SK-N-SH treated with all-trans-retinoic acid at 6 μM for 48 hours (cell line): ENCODE measurements around the gene STK35.

Source experiments
- ATAC-seq: fragments of 200-7000 bp; cut with Tn5 transposase; 3 replicates; pipeline ENCODE4 v1.9.1; 2020; ENCODE audit warnings: mild to moderate bottlenecking, moderate library complexity
- BACH2 ChIP-seq: fragments of 250-450 bp; sonication (Bioruptor Pico); IDR thresholded peaks from 2 replicates; pipeline ENCODE4 v1.9.0; 2021; ENCODE audit warnings: mild to moderate bottlenecking, borderline replicate concordance
- CSRNP3 ChIP-seq: fragments of 250-450 bp; sonication (Bioruptor Pico); IDR thresholded peaks from 2 replicates; pipeline ENCODE4 v1.5.1; 2021; ENCODE audit warnings: mild to moderate bottlenecking, moderate library complexity
- GLIS3 ChIP-seq: fragments of 250-450 bp; sonication (Bioruptor Pico); IDR thresholded peaks from 2 replicates; pipeline ENCODE4 v1.5.0; 2020; ENCODE audit warnings: mild to moderate bottlenecking, moderate library complexity
- ISL1 ChIP-seq: fragments of 250-450 bp; sonication (Bioruptor Pico); IDR thresholded peaks from 2 replicates; pipeline ENCODE4 v2.1.2; 2022; ENCODE audit warnings: mild to moderate bottlenecking, moderate library complexity
- OSR1 ChIP-seq: fragments of 250-450 bp; sonication (Bioruptor Pico); IDR thresholded peaks from 2 replicates; pipeline ENCODE4 v1.8.0; 2022; ENCODE audit warnings: moderate library complexity, mild to moderate bottlenecking, inconsistent platforms
- PATZ1 ChIP-seq: fragments of 250-450 bp; sonication (Bioruptor Pico); IDR thresholded peaks from 2 replicates; pipeline ENCODE4 v1.8.0; 2020; ENCODE audit warnings: mild to moderate bottlenecking, moderate library complexity, borderline replicate concordance
- PPARA ChIP-seq: fragments of 250-450 bp; sonication (Bioruptor Pico); IDR thresholded peaks from 2 replicates; pipeline ENCODE4 v1.5.0; 2020; ENCODE audit warnings: mild to moderate bottlenecking, borderline replicate concordance
- RARB ChIP-seq: fragments of 250-450 bp; sonication (Bioruptor Pico); IDR thresholded peaks from 2 replicates; pipeline ENCODE4 v1.8.0; 2021; ENCODE audit warnings: mild to moderate bottlenecking, moderate library complexity
- TOX ChIP-seq: fragments of 250-450 bp; sonication (Bioruptor Pico); IDR thresholded peaks from 2 replicates; pipeline ENCODE4 v1.8.0; 2021; ENCODE audit warnings: mild to moderate bottlenecking, moderate library complexity, borderline replicate concordance
- TSHZ2 ChIP-seq: fragments of 250-450 bp; sonication (Bioruptor Pico); IDR thresholded peaks from 2 replicates; pipeline ENCODE4 v1.5.0; 2020; ENCODE audit warnings: mild to moderate bottlenecking, moderate library complexity
- ZFP3 ChIP-seq: fragments of 250-450 bp; sonication (Bioruptor Pico); IDR thresholded peaks from 2 replicates; pipeline ENCODE4 v1.5.0; 2020; ENCODE audit warnings: mild to moderate bottlenecking, moderate library complexity
- ZFP30 ChIP-seq: fragments of 450-650 bp; formaldehyde crosslinking; IDR thresholded peaks from 2 replicates; pipeline ENCODE4 v1.5.0; 2022; ENCODE audit warnings: mild to moderate bottlenecking, moderate library complexity
- ZNF565 ChIP-seq: fragments of 450-650 bp; formaldehyde crosslinking; conservative IDR thresholded peaks from 2 replicates; pipeline ENCODE4 v1.5.0; 2020; ENCODE audit warnings: low read depth, mild to moderate bottlenecking, moderate library complexity
- ZNF70 ChIP-seq: fragments of 450-650 bp; formaldehyde crosslinking; IDR thresholded peaks from 2 replicates; pipeline ENCODE4 v1.5.0; 2020; ENCODE audit warnings: mild to moderate bottlenecking, moderate library complexity
- ZNF8 ChIP-seq: fragments of 450-650 bp; formaldehyde crosslinking; IDR thresholded peaks from 2 replicates; pipeline ENCODE4 v1.5.0; 2020; ENCODE audit warnings: mild to moderate bottlenecking, moderate library complexity
- TF ChIP-seq, protein P1 (sequence below): fragments of 250-450 bp; sonication (Bioruptor Pico); IDR thresholded peaks from 2 replicates; pipeline ENCODE4 v1.5.1; 2020; ENCODE audit warnings: low read depth, mild to moderate bottlenecking, moderate library complexity

STK35 gene

DNA sequence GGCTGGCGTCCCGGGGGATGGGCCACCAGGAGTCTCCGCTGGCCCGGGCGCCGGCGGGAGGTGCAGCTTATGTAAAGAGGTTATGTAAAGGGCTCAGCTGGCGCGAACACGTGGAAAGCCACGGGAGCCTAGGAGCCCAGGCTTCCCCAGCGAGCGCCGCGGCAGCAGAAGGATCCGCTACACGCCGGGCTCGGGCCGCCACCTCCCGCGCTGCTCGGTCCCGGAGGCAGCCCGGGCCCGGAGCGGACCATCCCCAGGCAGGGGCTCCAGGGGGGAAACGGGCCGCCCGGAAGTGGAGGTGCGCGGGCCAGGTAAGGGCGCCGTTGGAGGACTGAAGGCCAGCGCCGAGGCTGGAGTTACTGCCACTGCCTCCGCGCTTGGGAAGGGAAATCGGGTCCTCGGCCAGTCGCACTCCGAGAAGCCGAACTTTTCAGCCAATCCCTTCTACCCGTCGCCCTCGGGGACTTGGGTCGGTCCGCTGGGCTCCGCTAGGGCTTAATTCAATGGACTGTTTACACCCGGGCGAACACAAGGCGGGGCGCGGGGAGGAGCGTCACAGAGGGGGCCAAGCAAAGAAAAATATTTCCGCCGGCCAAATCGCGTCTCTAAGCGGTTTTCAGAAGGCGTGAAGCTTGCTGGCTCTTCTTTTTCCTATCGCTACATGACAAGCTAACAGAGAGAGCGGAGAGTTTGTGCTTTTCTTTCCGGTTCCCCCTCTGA is 398 bp downstream of the STK35 start (continued):
- TF ChIP-seq PATZ1 (CRISPR knock-in tag) (no peak), ISL1 (CRISPR knock-in tag) (no peak)

GRCh38 chr20:2102585-2103460 is 1.2 kb downstream of the STK35 start:
- TF ChIP-seq PATZ1 (CRISPR knock-in tag) (peak; percentile 99), TOX (CRISPR knock-in tag) (no peak), ZFP3 (no peak), CSRNP3 (no peak), GLIS3 (CRISPR knock-in tag) (0 out of 2 replicates have a peak, but pooled peaks have one; percentile 0), ZFP30 (CRISPR knock-in tag) (no peak), OSR1 (no peak), BACH2 (CRISPR knock-in tag) (no peak)
- ATAC-seq, result peak; percentile 76

- TF ChIP-seq TSHZ2 (CRISPR knock-in tag), result no peak
- TF ChIP-seq PPARA (CRISPR knock-in tag), result no peak
- TF ChIP-seq PATZ1 (CRISPR knock-in tag), result no peak
- no peak for TF ChIP-seq ZNF565 (CRISPR knock-in tag)
- TF ChIP-seq ZNF8 (CRISPR knock-in tag), result no peak
- no peak for ATAC-seq
Observed at GRCh38 chr20:2103461-2104153, 2.0 kb downstream of the STK35 start.

- no peak for ATAC-seq
- TF ChIP-seq CSRNP3 (no peak), ZFP3 (no peak), BACH2 (CRISPR knock-in tag) (no peak), ZNF8 (CRISPR knock-in tag) (no peak), PATZ1 (CRISPR knock-in tag) (no peak), PPARA (CRISPR knock-in tag) (no peak), ZNF565 (CRISPR knock-in tag) (no peak), RARB (no peak), ZNF70 (CRISPR knock-in tag) (no peak), OSR1 (no peak)
- TF ChIP-seq, protein P1, sequence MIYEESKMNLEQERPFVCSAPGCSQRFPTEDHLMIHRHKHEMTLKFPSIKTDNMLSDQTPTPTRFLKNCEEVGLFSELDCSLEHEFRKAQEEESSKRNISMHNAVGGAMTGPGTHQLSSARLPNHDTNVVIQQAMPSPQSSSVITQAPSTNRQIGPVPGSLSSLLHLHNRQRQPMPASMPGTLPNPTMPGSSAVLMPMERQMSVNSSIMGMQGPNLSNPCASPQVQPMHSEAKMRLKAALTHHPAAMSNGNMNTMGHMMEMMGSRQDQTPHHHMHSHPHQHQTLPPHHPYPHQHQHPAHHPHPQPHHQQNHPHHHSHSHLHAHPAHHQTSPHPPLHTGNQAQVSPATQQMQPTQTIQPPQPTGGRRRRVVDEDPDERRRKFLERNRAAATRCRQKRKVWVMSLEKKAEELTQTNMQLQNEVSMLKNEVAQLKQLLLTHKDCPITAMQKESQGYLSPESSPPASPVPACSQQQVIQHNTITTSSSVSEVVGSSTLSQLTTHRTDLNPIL (CRISPR knock-in tag), result no peak
Observed at GRCh38 chr20:2104236-2104635, 2.6 kb downstream of the STK35 start.
